RWPE2 (cell line): ENCODE results near the gene TMEM134.
"Not testable (repeated sequence)": the region's sequence is repeated elsewhere in the genome, so short reads cannot be mapped to it uniquely, and the experiment has no call there.

Source experiments
- ATAC-seq: fragments of 200-7000 bp; cut with Tn5 transposase; 3 replicates; pipeline ENCODE4 v1.9.1; 2021; ENCODE audit warnings: low read depth
- DNase-seq: peaks from one replicate; pipeline ENCODE4 v3.0.0-alpha.2; 2020; ENCODE audit warnings: low spot score
- H3K27ac ChIP-seq: fragments of 450-650 bp; 2 replicates; pipeline ENCODE4 v1.5.1; 2017; ENCODE audit warnings: mild to moderate bottlenecking; ENCODE audit not compliant: poor library complexity, severe bottlenecking
- H3K27me3 ChIP-seq: fragments of 250-450 bp; sonication (Bioruptor Pico); 2 replicates; pipeline ENCODE4 v1.5.1; 2021; ENCODE audit warnings: mild to moderate bottlenecking, moderate library complexity; ENCODE audit not compliant: insufficient read depth, poor library complexity, severe bottlenecking
- H3K36me3 ChIP-seq: fragments of 250-450 bp; sonication (Bioruptor Pico); 2 replicates; pipeline ENCODE4 v1.5.1; 2020; ENCODE audit warnings: low read depth, mild to moderate bottlenecking, moderate library complexity
- H3K4me1 ChIP-seq: fragments of 250-450 bp; sonication (Bioruptor Pico); 2 replicates; pipeline ENCODE4 v1.5.1; 2021; ENCODE audit warnings: mild to moderate bottlenecking, moderate library complexity; ENCODE audit not compliant: insufficient read depth, poor library complexity, severe bottlenecking
- H3K4me3 ChIP-seq: fragments of 250-450 bp; sonication (Bioruptor Pico); 2 replicates; pipeline ENCODE4 v1.5.1; 2021; ENCODE audit warnings: mild to moderate bottlenecking, moderate library complexity; ENCODE audit not compliant: severe bottlenecking
- H3K9me3 ChIP-seq: fragments of 250-450 bp; sonication (Bioruptor Pico); 2 replicates; pipeline ENCODE4 v1.5.1; 2021; ENCODE audit warnings: mild to moderate bottlenecking, moderate library complexity; ENCODE audit not compliant: severe bottlenecking
- CTCF ChIP-seq: fragments of 450-650 bp; IDR thresholded peaks from one replicate; pipeline ENCODE4 v1.5.1; 2017; ENCODE audit warnings: mild to moderate bottlenecking, moderate library complexity; ENCODE audit not compliant: poor library complexity, severe bottlenecking

TMEM134 gene

GRCh38 chr11:67428052-67429001, 40.7 kb downstream of the TMEM134 start, which contains the start of gene RPS6KB2:
Gene RPS6KB2 (plus strand): TSS chr11:67428494. CDS start chr11:67428546, 52 bp downstream.
- no peak for TF ChIP-seq CTCF
- Histone ChIP-seq H3K4me3 (peak within 1 kb of the TSS; percentile 78), H3K36me3 (peaks cover 41% of the 10 kb centered on the region), H3K27ac (peak within 1 kb of the TSS; percentile 39), H3K4me1 (peaks cover 4% of the 10 kb centered on the region), H3K27me3 (no peaks in the 10 kb centered on the region), H3K9me3 (no peaks in the 10 kb centered on the region)
- DNase-seq (peak; percentile 94), ATAC-seq (peak; percentile 81)

GRCh38 chr11:67427364-67427859, 41.6 kb downstream of the TMEM134 start:
- H3K4me1 ChIP-seq, ATAC-seq, H3K27me3 ChIP-seq, H3K9me3 ChIP-seq, DNase-seq: not testable (repeated sequence)
- Histone ChIP-seq H3K36me3 (peaks cover 32% of the 10 kb centered on the region), H3K4me3 (peak overlapping the region; percentile 78), H3K27ac (peak overlapping the region; percentile 39)

GRCh38 chr11:67423891-67424613, 45.0 kb downstream of the TMEM134 start:
- no peak for ATAC-seq
- no peak overlapping the region for H3K27ac ChIP-seq
- TF ChIP-seq CTCF: no peak
- no peaks in the 10 kb centered on the region for H3K27me3 ChIP-seq
- peaks cover 3% of the 10 kb centered on the region for H3K4me1 ChIP-seq
- H3K36me3 ChIP-seq: no peaks in the 10 kb centered on the region
- H3K9me3 ChIP-seq: no peaks in the 10 kb centered on the region
- no peak overlapping the region for H3K4me3 ChIP-seq
- DNase-seq: no peak

- Histone ChIP-seq H3K4me1 (peaks cover 3% of the 10 kb centered on the region), H3K4me3 (no peak overlapping the region), H3K27ac (no peak overlapping the region), H3K27me3 (no peaks in the 10 kb centered on the region), H3K36me3 (no peaks in the 10 kb centered on the region), H3K9me3 (no peaks in the 10 kb centered on the region)
- DNase-seq: no peak
- ATAC-seq: no peak
- no peak for TF ChIP-seq CTCF
These were observed 45.6 kb downstream of the TMEM134 start for GRCh38 chr11:67423466-67423865.

GRCh38 chr11:67422891-67423290, 46.2 kb downstream of the TMEM134 start:
- H3K4me3 ChIP-seq: no peak overlapping the region
- no peaks in the 10 kb centered on the region for H3K27me3 ChIP-seq
- ATAC-seq (peak; percentile 72), DNase-seq (no peak)
- H3K9me3 ChIP-seq: no peaks in the 10 kb centered on the region
- H3K27ac ChIP-seq: no peak overlapping the region
- no peaks in the 10 kb centered on the region for H3K36me3 ChIP-seq
- TF ChIP-seq CTCF: no peak
- H3K4me1 ChIP-seq: peaks cover 3% of the 10 kb centered on the region
